ENCODE data around the gene BHMT2.
A peak's percentile ranks its signal among the peaks of the same experiment; 100 is the strongest.

Gene BHMT2, protein sequence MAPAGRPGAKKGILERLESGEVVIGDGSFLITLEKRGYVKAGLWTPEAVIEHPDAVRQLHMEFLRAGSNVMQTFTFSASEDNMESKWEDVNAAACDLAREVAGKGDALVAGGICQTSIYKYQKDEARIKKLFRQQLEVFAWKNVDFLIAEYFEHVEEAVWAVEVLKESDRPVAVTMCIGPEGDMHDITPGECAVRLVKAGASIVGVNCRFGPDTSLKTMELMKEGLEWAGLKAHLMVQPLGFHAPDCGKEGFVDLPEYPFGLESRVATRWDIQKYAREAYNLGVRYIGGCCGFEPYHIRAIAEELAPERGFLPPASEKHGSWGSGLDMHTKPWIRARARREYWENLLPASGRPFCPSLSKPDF

DNA sequence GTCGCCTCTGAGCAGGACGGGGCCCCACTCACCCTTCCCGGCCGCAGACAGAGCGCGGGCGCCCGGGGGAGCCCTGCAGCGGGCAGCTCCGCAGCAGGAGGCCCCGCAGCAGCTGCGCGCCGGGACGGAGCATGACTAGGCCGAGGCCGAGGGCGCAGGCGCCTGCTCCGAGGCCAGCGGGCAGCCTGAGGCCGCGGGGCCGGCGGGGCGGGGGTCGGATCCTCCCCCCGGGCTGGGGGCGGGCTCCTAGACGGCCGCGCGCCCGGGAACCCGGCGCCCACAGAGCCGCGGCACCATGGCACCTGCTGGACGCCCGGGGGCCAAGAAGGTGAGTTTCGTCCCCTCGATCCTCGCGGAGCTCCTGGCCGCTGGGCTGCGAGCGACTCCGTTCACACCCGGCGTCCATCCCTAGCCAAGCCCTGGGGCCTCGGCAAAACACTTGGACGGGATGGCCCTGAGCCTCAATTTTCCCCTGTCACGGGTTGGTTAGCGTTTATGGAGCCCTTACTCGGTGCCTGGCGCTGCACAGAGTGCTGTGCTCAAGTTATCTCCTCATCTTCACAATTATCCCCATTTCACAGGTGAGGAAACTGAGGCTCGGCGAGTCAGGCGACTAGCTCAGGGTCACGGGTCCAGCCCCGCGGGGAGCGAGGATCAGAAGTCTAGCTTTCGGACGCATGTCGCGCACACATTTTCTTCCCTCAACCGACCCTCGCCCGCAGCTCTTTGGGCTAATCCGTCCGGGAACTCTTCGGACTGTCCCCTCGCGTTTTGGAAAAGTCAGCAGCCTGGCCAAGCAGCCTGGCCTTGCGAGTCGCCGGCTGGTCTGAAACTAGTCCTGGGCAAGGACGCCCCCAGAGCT lies at the start of gene BHMT2, which contains the start of gene DMGDH:
TSS of gene BHMT2 (plus strand) at position 280 of the 862 bp plus-strand sequence. CDS start at position 296, 16 bp downstream.
TSS of gene DMGDH (minus strand) at position 187 of the 862 bp plus-strand sequence. CDS start at position 133, 54 bp downstream.
- DNase-seq (ENCODE audit: low read depth), result peak; percentile 58

GRCh38 chr5:79020861-79021561 lies 48.6 kb upstream of the BHMT2 start:
- DNase-seq (ENCODE audit: low read depth), result peak; percentile 68

- no peak for DNase-seq (ENCODE audit: low read depth)
Observed at GRCh38 chr5:79021753-79022152, 47.8 kb upstream of the BHMT2 start.

DNA sequence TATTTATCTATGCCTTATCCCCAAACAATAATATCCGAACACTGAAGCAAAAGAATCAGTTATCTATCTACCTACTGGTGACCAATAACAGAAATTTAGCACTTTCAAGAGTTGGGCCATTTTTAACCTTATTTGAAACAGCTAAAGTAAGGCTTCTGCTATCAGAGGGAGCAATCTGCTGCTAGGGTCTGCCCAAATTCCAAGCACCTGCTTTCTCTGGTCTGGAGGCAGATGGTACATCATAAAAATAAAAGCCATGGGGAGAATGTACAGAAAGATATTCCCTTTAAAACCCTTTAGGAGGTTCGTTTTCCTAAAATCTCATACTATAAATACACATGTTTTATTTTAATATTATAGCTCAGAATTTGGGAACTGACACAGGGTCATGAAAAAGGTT lies 46.8 kb upstream of the BHMT2 start:
- DNase-seq (ENCODE audit: low read depth), result no peak

DNA sequence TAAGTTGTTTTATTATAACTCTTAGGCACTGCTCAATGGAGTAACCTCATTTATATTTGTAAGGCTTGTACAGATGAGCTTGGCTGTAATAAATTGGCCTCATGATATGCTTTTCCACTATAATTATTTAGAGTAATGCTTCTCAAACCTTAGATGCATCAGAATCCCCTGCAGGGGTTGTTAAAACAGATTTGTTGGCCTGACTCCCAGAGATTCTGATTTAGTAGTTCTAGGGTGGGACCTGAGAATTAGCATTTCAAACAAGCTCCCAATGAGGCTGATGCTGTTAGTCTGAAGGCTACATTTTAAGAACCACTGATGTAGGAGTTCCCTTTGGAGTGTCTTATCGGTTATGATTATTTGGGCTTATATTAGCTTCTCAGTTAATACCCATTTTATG lies 46.2 kb upstream of the BHMT2 start:
- no peak for DNase-seq (ENCODE audit: low read depth)

DNA sequence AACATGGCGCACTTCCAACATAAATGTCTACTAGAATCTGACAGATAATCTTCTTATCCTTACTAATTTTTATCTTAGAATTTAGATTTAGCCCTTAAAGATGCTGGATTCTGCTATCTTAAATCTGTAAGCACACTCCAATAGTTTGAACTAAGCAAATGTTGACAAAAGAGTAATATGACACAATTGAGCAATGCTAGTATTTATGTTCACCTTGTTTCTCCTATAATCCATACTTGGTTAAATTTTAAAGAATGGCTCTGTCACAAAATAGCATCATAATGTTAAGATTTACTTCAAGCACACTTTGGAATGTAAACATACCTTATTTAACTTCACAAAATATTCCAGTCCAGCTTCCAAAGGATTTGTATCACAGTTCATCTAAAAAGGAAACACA lies 45.6 kb upstream of the BHMT2 start:
- DNase-seq (ENCODE audit: low read depth), result no peak

- DNase-seq (ENCODE audit: low read depth), result peak; percentile 54
Observed at GRCh38 chr5:79025054-79025472, 44.5 kb upstream of the BHMT2 start.

GRCh38 chr5:79030663-79031484 lies 38.7 kb upstream of the BHMT2 start:
- no peak for DNase-seq (ENCODE audit: low read depth)

DNA sequence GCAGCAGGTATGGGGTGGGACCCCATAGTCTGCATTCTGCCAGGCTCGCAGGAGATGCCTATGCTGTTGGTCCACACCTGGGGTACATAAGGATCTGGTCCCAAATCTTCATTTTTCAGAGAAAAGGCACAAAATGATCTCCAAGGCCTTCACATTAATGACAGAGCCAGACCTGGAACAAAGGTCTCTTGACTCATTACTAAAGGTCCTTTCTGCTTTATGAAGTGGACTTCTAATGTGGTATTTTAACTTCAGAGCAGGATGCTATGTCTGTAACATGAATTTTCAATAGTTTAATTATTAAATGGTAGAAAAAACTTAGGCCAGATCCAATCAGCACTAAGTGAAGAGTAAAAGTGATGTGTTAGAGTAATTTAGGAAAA lies 38.1 kb upstream of the BHMT2 start:
- no peak for DNase-seq (ENCODE audit: low read depth)

GRCh38 chr5:79032031-79032695 lies 37.4 kb upstream of the BHMT2 start:
- peak; percentile 3 for DNase-seq (ENCODE audit: low read depth)

DNA sequence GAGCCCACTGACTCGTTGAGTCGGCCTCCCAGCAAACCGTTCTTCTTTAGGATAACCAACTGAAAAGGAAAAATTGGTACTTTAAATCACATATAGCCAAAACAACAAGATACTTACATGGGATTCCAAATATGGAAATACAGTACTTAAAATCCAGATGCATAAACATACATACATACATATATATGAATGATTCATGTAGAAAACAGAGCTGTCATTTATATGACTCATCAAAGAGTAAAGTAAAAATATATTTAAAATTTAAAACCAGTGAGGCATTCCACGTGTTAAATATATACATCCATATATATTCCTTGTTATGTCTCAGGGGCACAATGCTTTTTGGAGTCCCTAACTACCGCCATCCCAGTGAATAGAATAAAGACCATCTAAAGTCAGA lies 36.8 kb upstream of the BHMT2 start:
- no peak for DNase-seq (ENCODE audit: low read depth)

DNA sequence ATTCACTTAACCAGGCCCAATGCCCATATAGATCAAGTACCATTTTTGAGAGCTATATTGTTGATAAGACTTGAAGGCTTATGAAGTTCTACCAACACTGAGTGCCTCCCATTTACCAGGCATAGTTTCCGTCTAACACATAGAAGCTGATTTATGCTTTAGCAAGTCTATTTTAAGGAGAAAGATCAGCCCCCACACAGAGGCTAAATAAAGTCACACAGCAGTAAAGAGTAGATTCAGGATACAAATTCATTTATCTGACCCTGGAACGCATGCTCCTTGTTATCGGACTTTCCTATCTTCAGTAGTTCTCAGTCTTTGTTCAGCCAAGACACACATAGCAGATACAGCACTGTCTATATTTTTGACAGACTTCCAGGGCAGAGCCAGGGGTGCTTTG lies 34.3 kb upstream of the BHMT2 start:
- DNase-seq (ENCODE audit: low read depth), result no peak

- no peak for DNase-seq (ENCODE audit: low read depth)
Observed at GRCh38 chr5:79036769-79037168, 32.8 kb upstream of the BHMT2 start.

DNA sequence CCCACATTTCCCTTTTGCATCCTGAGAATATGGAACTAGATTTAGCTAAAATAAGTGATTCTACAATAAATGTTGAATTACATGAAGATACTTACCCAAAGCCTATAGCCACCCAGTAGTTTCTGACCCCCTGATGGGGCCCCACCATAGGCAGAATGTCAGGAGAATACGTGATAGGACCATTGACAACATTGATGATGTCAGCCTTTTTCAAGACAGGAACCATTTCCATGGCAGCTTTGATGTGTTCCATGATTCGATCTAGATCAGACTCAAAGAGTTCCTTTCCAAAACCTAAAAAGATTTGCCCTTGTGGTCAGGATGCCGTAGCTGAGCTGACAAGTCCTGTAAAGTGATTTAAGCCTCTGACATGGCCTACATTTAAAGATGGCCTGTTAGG lies 27.4 kb upstream of the BHMT2 start:
- DNase-seq (ENCODE audit: low read depth), result no peak

GRCh38 chr5:79047199-79047598 lies 22.4 kb upstream of the BHMT2 start:
- no peak for DNase-seq (ENCODE audit: low read depth)

- no peak for DNase-seq (ENCODE audit: low read depth)
Observed at GRCh38 chr5:79048437-79048836, 21.1 kb upstream of the BHMT2 start.

- no peak for DNase-seq (ENCODE audit: low read depth)
Observed at GRCh38 chr5:79050498-79050897, 19.1 kb upstream of the BHMT2 start.

- DNase-seq (ENCODE audit: low read depth), result no peak
Observed at GRCh38 chr5:79053321-79053720, 16.2 kb upstream of the BHMT2 start.

DNA sequence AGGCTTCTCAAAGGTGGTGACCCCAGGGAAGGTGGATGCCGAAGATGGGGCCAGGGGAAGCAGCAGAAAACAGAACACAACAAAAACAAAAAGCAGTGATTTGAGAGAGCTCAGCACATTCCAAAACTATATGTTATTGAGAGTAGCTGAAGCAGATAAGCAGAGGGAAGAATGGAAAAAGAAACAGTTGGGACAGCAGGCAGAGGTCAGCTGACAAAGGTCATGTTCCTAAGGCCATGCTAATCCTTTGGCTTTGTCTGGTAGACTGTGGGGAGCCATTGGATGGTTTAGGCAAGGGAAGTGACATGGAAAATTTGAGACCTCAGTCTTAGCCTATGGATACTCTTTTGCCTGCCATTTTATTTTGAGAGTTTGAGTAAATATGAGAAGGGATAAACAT lies 14.6 kb upstream of the BHMT2 start:
- DNase-seq (ENCODE audit: low read depth), result no peak

GRCh38 chr5:79056847-79057246 lies 12.7 kb upstream of the BHMT2 start:
- DNase-seq (ENCODE audit: low read depth), result no peak

DNA sequence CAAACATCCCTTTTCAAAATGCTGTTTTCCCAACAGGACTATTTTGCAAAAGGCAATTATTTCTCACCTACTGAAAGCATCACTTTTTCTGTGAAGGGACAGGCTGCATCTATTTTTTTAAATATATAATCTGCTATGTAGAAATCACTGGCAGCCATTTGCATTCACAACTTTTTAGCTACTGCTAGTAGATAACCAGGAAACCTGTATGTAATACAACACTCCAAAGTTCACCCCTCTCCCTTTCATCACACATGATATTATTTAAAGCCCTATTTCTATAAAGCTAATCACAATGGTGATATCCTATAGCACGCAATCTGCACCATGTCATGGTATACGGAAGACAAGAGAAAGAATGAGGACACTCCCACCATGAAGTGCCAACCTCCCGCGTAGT lies 9.9 kb upstream of the BHMT2 start:
- DNase-seq (ENCODE audit: low read depth), result no peak

Measured in amniotic epithelial cell (primary cell).